ENCODE measurements around the gene RBX1. TPM values are rescaled to one million over a fixed set of nuclear protein-coding genes. Genes with fewer than 3 reads are reported as not detected.

The RBX1 gene
- total RNA-seq, 1 donor from 2014 or later, result 58.5 TPM

GRCh38 chr22:41021613-41022454 is 70.7 kb downstream of the RBX1 start:
- TF ChIP-seq, protein P1, sequence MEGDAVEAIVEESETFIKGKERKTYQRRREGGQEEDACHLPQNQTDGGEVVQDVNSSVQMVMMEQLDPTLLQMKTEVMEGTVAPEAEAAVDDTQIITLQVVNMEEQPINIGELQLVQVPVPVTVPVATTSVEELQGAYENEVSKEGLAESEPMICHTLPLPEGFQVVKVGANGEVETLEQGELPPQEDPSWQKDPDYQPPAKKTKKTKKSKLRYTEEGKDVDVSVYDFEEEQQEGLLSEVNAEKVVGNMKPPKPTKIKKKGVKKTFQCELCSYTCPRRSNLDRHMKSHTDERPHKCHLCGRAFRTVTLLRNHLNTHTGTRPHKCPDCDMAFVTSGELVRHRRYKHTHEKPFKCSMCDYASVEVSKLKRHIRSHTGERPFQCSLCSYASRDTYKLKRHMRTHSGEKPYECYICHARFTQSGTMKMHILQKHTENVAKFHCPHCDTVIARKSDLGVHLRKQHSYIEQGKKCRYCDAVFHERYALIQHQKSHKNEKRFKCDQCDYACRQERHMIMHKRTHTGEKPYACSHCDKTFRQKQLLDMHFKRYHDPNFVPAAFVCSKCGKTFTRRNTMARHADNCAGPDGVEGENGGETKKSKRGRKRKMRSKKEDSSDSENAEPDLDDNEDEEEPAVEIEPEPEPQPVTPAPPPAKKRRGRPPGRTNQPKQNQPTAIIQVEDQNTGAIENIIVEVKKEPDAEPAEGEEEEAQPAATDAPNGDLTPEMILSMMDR (IDR thresholded peaks at IDR 0.05), result peak; percentile 26
- H3K36me3 Mint-ChIP-seq (ENCODE audit: unreplicated experiment), result no peaks in the 10 kb centered on the region

DNA sequence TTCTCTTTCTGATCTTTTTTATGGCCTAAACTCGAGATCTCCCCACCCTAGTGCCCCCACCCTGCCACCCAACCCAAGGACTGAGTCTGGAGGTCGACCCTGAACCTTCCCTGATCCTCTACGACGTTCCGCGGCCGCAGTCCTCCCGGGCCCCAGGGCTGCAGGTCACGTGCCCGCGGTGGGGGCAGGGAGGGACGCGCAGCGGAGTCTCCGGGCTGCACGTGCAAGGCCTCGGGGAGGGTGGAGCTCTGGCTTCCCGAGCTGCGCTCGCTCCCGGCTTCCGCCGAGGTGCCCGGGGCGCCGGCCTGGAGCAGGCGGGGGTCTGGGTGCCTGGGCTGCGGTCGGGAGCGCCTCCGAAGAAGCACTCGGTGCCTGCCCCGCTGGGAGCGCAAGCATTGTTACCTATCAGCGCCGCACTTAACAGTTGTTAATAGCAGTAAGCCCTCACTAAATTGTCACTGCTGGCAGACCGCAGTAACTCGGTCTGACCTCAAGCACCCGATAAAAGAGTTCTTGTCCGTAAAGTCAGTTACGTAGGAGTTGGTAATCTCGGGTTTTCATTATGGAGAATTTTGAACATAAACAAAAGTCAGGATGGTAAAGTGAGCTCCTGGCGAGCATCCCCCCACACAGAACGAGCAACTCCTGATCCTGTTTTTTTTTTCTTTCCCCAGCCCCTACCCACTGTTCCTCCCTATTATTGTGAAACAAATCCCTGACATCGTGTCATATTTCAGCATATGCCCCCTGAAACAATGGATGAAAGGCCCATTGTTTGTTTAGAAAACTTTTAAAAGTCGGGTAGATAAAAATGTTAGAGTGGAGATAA is 71.5 kb downstream of the RBX1 start:
- Mint-ChIP-seq H3K4me1 (ENCODE audit: unreplicated experiment) (peaks cover 16% of the 10 kb centered on the region), H3K27ac (ENCODE audit: unreplicated experiment) (peak overlapping the region; percentile 91), H3K9me3 (ENCODE audit: unreplicated experiment) (no peaks in the 10 kb centered on the region), H3K27me3 (ENCODE audit: unreplicated experiment) (no peaks in the 10 kb centered on the region), H3K4me3 (ENCODE audit: unreplicated experiment) (peak overlapping the region; percentile 76), H3K36me3 (ENCODE audit: unreplicated experiment) (no peaks in the 10 kb centered on the region)
- peak; percentile 95 for DNase-seq (ENCODE audit: extremely low spot score, unreplicated experiment)
- TF ChIP-seq, protein P1 (IDR thresholded peaks at IDR 0.05), result no peak

More at GRCh38 chr22:41021613-41022454, 70.7 kb downstream of the RBX1 start:
- no peaks in the 10 kb centered on the region for H3K27me3 Mint-ChIP-seq (ENCODE audit: unreplicated experiment)
- peak overlapping the region; percentile 96 for H3K27ac Mint-ChIP-seq (ENCODE audit: unreplicated experiment)
- peak; percentile 88 for DNase-seq (ENCODE audit: extremely low spot score, unreplicated experiment)
- H3K4me1 Mint-ChIP-seq (ENCODE audit: unreplicated experiment), result peaks cover 16% of the 10 kb centered on the region
- peak overlapping the region; percentile 91 for H3K4me3 Mint-ChIP-seq (ENCODE audit: unreplicated experiment)
- no peaks in the 10 kb centered on the region for H3K9me3 Mint-ChIP-seq (ENCODE audit: unreplicated experiment)

Other genes starting within 250 kb of the RBX1 start
- gene SLC25A17, start 132.0 kb upstream of the RBX1 start, total RNA-seq, result 15.8 and 17.1 TPM in 2 replicates
- 289 and 309 TPM in 2 replicates for gene ST13, start 94.7 kb upstream of the RBX1 start, total RNA-seq
- gene XPNPEP3, start 94.2 kb upstream of the RBX1 start, total RNA-seq, result 20.9 and 22.5 TPM in 2 replicates
- gene DNAJB7, start 89.3 kb upstream of the RBX1 start, total RNA-seq, result not detected in 2 replicates
- 74.8 and 83.4 TPM in 2 replicates for gene EP300, start 141.2 kb downstream of the RBX1 start, total RNA-seq